Measurements from ENCODE around the gene PEX7.

The PEX7 gene

GRCh38 chr6:136887953-136888352 is 65.6 kb downstream of the PEX7 start:
- H3K9me2 ChIP-seq (replicated peaks; ENCODE audit: low read depth, low read length), result no peaks in the 10 kb centered on the region
- TF ChIP-seq EZH2phosphoT487 (IDR thresholded peaks at IDR 0.05; ENCODE audit: borderline replicate concordance), result no peak
- no peak for TF ChIP-seq CTCF (conservative IDR thresholded peaks at IDR 0.05; ENCODE audit: low read length)
- H3K36me3 ChIP-seq (ENCODE audit: insufficient read depth, low read length), result no peaks in the 10 kb centered on the region
- no peaks in the 10 kb centered on the region for H3K27me3 ChIP-seq (ENCODE audit: insufficient read depth, low read length, poor library complexity, severe bottlenecking)
- H3K9me3 ChIP-seq (ENCODE audit: insufficient read depth, low read depth, low read length), result no peaks in the 10 kb centered on the region
- H4K20me1 ChIP-seq (ENCODE audit: insufficient read depth, low read length, poor library complexity, severe bottlenecking), result no peaks in the 10 kb centered on the region
- no peak overlapping the region for H3K9ac ChIP-seq (ENCODE audit: low read depth, low read length, poor library complexity, severe bottlenecking)
- H3K79me2 ChIP-seq (ENCODE audit: insufficient read depth, low read length), result no peaks in the 10 kb centered on the region
- peaks cover 17% of the 10 kb centered on the region for H3K4me1 ChIP-seq (ENCODE audit: insufficient read depth, low read length, poor library complexity, severe bottlenecking)
- H3K4me2 ChIP-seq (ENCODE audit: low read depth, low read length, poor library complexity, severe bottlenecking), result no peak overlapping the region
- no peak overlapping the region for H3K4me3 ChIP-seq (ENCODE audit: low read length, poor library complexity, severe bottlenecking)
- H3F3A ChIP-seq (ENCODE audit: low read depth), result no peaks in the 10 kb centered on the region
- no peak overlapping the region for H2AFZ ChIP-seq (ENCODE audit: low read length)

GRCh38 chr6:136889271-136890193 is 67.1 kb downstream of the PEX7 start:
- TF ChIP-seq CTCF (conservative IDR thresholded peaks at IDR 0.05; ENCODE audit: low read length), result no peak
- TF ChIP-seq EZH2phosphoT487 (IDR thresholded peaks at IDR 0.05; ENCODE audit: borderline replicate concordance), result no peak
- no peak overlapping the region for H3K9ac ChIP-seq (ENCODE audit: low read depth, low read length, poor library complexity, severe bottlenecking)
- H3K36me3 ChIP-seq (ENCODE audit: insufficient read depth, low read length), result no peaks in the 10 kb centered on the region
- no peaks in the 10 kb centered on the region for H3K27me3 ChIP-seq (ENCODE audit: insufficient read depth, low read length, poor library complexity, severe bottlenecking)
- no peaks in the 10 kb centered on the region for H3F3A ChIP-seq (ENCODE audit: low read depth)
- peak overlapping the region; percentile 46 for H3K4me2 ChIP-seq (ENCODE audit: low read depth, low read length, poor library complexity, severe bottlenecking)
- no peaks in the 10 kb centered on the region for H3K79me2 ChIP-seq (ENCODE audit: insufficient read depth, low read length)
- peak overlapping the region; percentile 3; the same call in 1 of the 2 replicates for H2AFZ ChIP-seq (ENCODE audit: low read length)
- H3K9me2 ChIP-seq (replicated peaks; ENCODE audit: low read depth, low read length), result no peaks in the 10 kb centered on the region
- H3K9me3 ChIP-seq (ENCODE audit: insufficient read depth, low read depth, low read length), result no peaks in the 10 kb centered on the region
- no peak overlapping the region for H3K4me3 ChIP-seq (ENCODE audit: low read length, poor library complexity, severe bottlenecking)
- peaks cover 17% of the 10 kb centered on the region for H3K4me1 ChIP-seq (ENCODE audit: insufficient read depth, low read length, poor library complexity, severe bottlenecking)
- no peaks in the 10 kb centered on the region for H4K20me1 ChIP-seq (ENCODE audit: insufficient read depth, low read length, poor library complexity, severe bottlenecking)

GRCh38 chr6:136890194-136890839 is 67.9 kb downstream of the PEX7 start:
- no peaks in the 10 kb centered on the region for H3K27me3 ChIP-seq (ENCODE audit: insufficient read depth, low read length, poor library complexity, severe bottlenecking)
- H3K4me2 ChIP-seq (ENCODE audit: low read depth, low read length, poor library complexity, severe bottlenecking), result peak overlapping the region; percentile 46
- H3K4me3 ChIP-seq (ENCODE audit: low read length, poor library complexity, severe bottlenecking), result no peak overlapping the region
- no peaks in the 10 kb centered on the region for H3K9me2 ChIP-seq (replicated peaks; ENCODE audit: low read depth, low read length)
- no peaks in the 10 kb centered on the region for H3K79me2 ChIP-seq (ENCODE audit: insufficient read depth, low read length)
- no peaks in the 10 kb centered on the region for H4K20me1 ChIP-seq (ENCODE audit: insufficient read depth, low read length, poor library complexity, severe bottlenecking)
- no peaks in the 10 kb centered on the region for H3F3A ChIP-seq (ENCODE audit: low read depth)
- peak overlapping the region; percentile 3; the same call in 1 of the 2 replicates for H2AFZ ChIP-seq (ENCODE audit: low read length)
- TF ChIP-seq EZH2phosphoT487 (IDR thresholded peaks at IDR 0.05; ENCODE audit: borderline replicate concordance) (no peak), CTCF (conservative IDR thresholded peaks at IDR 0.05; ENCODE audit: low read length) (peak; percentile 35)
- peaks cover 17% of the 10 kb centered on the region for H3K4me1 ChIP-seq (ENCODE audit: insufficient read depth, low read length, poor library complexity, severe bottlenecking)
- H3K9ac ChIP-seq (ENCODE audit: low read depth, low read length, poor library complexity, severe bottlenecking), result no peak overlapping the region
- H3K36me3 ChIP-seq (ENCODE audit: insufficient read depth, low read length), result no peaks in the 10 kb centered on the region
- no peaks in the 10 kb centered on the region for H3K9me3 ChIP-seq (ENCODE audit: insufficient read depth, low read depth, low read length)

Measured in Loucy (cell line).